Stimulated activated naive CD4-positive, alpha-beta T cell (primary cell): Measurements from ENCODE around the gene PASK.
"Not testable (repeated sequence)": the region's sequence is repeated elsewhere in the genome, so short reads cannot be mapped to it uniquely, and the experiment has no call there.

Experiments
- DNase-seq, 6 experiments: peaks; one replicate each; lab custom pipeline; 2025; lab: John Stamatoyannopoulos, UW

The PASK gene

GRCh38 chr2:241105641-241106040, 43.6 kb downstream of the PASK start:
- DNase-seq, result no peak

- not testable (repeated sequence) for DNase-seq
Observed at GRCh38 chr2:241104611-241105010, 44.7 kb downstream of the PASK start.

- no peak for DNase-seq
Observed at GRCh38 chr2:241103176-241103595, 46.1 kb downstream of the PASK start.

GRCh38 chr2:241102239-241102803, 47.0 kb downstream of the PASK start, which contains the start of gene MTERF4:
Gene MTERF4 (minus strand): TSS chr2:241102287. CDS start chr2:241102273, 14 bp downstream.
- peak; percentile 73 to 89 (median 83) for DNase-seq

- DNase-seq, result no peak
Observed at GRCh38 chr2:241099246-241099645, 50.0 kb downstream of the PASK start.

GRCh38 chr2:241096979-241097378, 52.3 kb downstream of the PASK start:
- no peak for DNase-seq

GRCh38 chr2:241095594-241096290, 53.5 kb downstream of the PASK start:
- peak; percentile 24 to 82 (median 64) for DNase-seq

GRCh38 chr2:241094924-241095420, 54.3 kb downstream of the PASK start:
- DNase-seq, result no peak

- no peak for DNase-seq
Observed at GRCh38 chr2:241094172-241094571, 55.1 kb downstream of the PASK start.

- DNase-seq, result not testable (repeated sequence)
Observed at GRCh38 chr2:241093133-241093781, 56.0 kb downstream of the PASK start.

GRCh38 chr2:241092677-241093076, 56.6 kb downstream of the PASK start:
- no peak for DNase-seq

GRCh38 chr2:241091734-241092445, 57.4 kb downstream of the PASK start:
- DNase-seq, result no peak

- no peak for DNase-seq
Observed at GRCh38 chr2:241091201-241091600, 58.1 kb downstream of the PASK start.

- no peak for DNase-seq
Observed at GRCh38 chr2:241088791-241089732, 60.2 kb downstream of the PASK start.

- no peak for DNase-seq
Observed at GRCh38 chr2:241088376-241088775, 60.9 kb downstream of the PASK start.

- no peak for DNase-seq
Observed at GRCh38 chr2:241087420-241088268, 61.6 kb downstream of the PASK start.

GRCh38 chr2:241084856-241085444, 64.3 kb downstream of the PASK start:
- no peak for DNase-seq

GRCh38 chr2:241083091-241083415, 66.2 kb downstream of the PASK start:
- no peak for DNase-seq

- DNase-seq, result no peak
Observed at GRCh38 chr2:241082341-241083090, 66.8 kb downstream of the PASK start.
